Measurements from ENCODE around the gene NUDT2.
"Not testable (repeated sequence)": the region's sequence is repeated elsewhere in the genome, so short reads cannot be mapped to it uniquely, and the experiment has no call there.

Gene NUDT2

GRCh38 chr9:34326690-34327089, 2.7 kb upstream of the NUDT2 start:
- no peak overlapping the region for H3K4me3 Mint-ChIP-seq
- no peaks in the 10 kb centered on the region for H3K27me3 Mint-ChIP-seq
- H3K4me1 Mint-ChIP-seq: peaks cover 5 to 18% of the 10 kb centered on the region in 2 donors
- H3K36me3 Mint-ChIP-seq: peaks cover 0 to 2% of the 10 kb centered on the region in 2 donors
- no peaks in the 10 kb centered on the region for H3K9me3 Mint-ChIP-seq
- ATAC-seq (replicated peaks) (no peak), DNase-seq (no peak)
- H3K27ac Mint-ChIP-seq: no peak overlapping the region

GRCh38 chr9:34328500-34328986, 826 bp upstream of the NUDT2 start:
- H3K4me1 Mint-ChIP-seq: peaks cover 16 to 26% of the 10 kb centered on the region in 2 donors
- peak overlapping the region; percentile 99 for H3K27ac Mint-ChIP-seq
- peak overlapping the region; percentile 94 to 95 for H3K4me3 Mint-ChIP-seq
- ATAC-seq (replicated peaks) (no peak), DNase-seq (peak; percentile 9)
- peaks cover 0 to 2% of the 10 kb centered on the region in 2 donors for H3K36me3 Mint-ChIP-seq
- H3K27me3 Mint-ChIP-seq: no peaks in the 10 kb centered on the region
- no peaks in the 10 kb centered on the region for H3K9me3 Mint-ChIP-seq

GRCh38 chr9:34331196-34331595, 1.8 kb downstream of the NUDT2 start:
- ATAC-seq (replicated peaks) (no peak), DNase-seq (no peak)
- H3K9me3 Mint-ChIP-seq: no peaks in the 10 kb centered on the region
- peak overlapping the region; percentile 80 for H3K27ac Mint-ChIP-seq
- peaks cover 16 to 36% of the 10 kb centered on the region in 2 donors for H3K4me1 Mint-ChIP-seq
- H3K4me3 Mint-ChIP-seq: no peak overlapping the region
- no peaks in the 10 kb centered on the region for H3K27me3 Mint-ChIP-seq
- peaks cover 5 to 8% of the 10 kb centered on the region in 2 donors for H3K36me3 Mint-ChIP-seq

GRCh38 chr9:34332076-34332964, 3.0 kb downstream of the NUDT2 start:
- DNase-seq (no peak), ATAC-seq (replicated peaks) (no peak)
- H3K9me3 Mint-ChIP-seq: no peaks in the 10 kb centered on the region
- no peaks in the 10 kb centered on the region for H3K27me3 Mint-ChIP-seq
- H3K4me1 Mint-ChIP-seq: peaks cover 16 to 36% of the 10 kb centered on the region in 2 donors
- peaks cover 5 to 8% of the 10 kb centered on the region in 2 donors for H3K36me3 Mint-ChIP-seq
- H3K4me3 Mint-ChIP-seq: no peak overlapping the region
- peak overlapping the region; percentile 15 for H3K27ac Mint-ChIP-seq

GRCh38 chr9:34333836-34334235, 4.5 kb downstream of the NUDT2 start:
- Mint-ChIP-seq H3K4me1 (peaks cover 16 to 36% of the 10 kb centered on the region in 2 donors), H3K9me3 (no peaks in the 10 kb centered on the region), H3K27me3 (no peaks in the 10 kb centered on the region), H3K27ac (no peak overlapping the region), H3K36me3 (peaks cover 5 to 12% of the 10 kb centered on the region in 2 donors), H3K4me3 (no peak overlapping the region)
- no peak for ATAC-seq (replicated peaks)
- DNase-seq: no peak

GRCh38 chr9:34334337-34334824, 5.0 kb downstream of the NUDT2 start:
- no peak overlapping the region for H3K4me3 Mint-ChIP-seq
- no peak overlapping the region for H3K27ac Mint-ChIP-seq
- H3K27me3 Mint-ChIP-seq: no peaks in the 10 kb centered on the region
- peaks cover 16 to 36% of the 10 kb centered on the region in 2 donors for H3K4me1 Mint-ChIP-seq
- H3K36me3 Mint-ChIP-seq: peaks cover 11 to 13% of the 10 kb centered on the region in 2 donors
- no peaks in the 10 kb centered on the region for H3K9me3 Mint-ChIP-seq
- ATAC-seq (replicated peaks) (no peak), DNase-seq (no peak)

- Mint-ChIP-seq H3K4me1 (peaks cover 16 to 33% of the 10 kb centered on the region in 2 donors), H3K36me3 (peaks cover 10 to 17% of the 10 kb centered on the region in 2 donors), H3K4me3 (no peak overlapping the region), H3K27ac (no peak overlapping the region), H3K9me3 (no peaks in the 10 kb centered on the region), H3K27me3 (no peaks in the 10 kb centered on the region)
- DNase-seq: no peak
- ATAC-seq (replicated peaks): no peak
Observed at GRCh38 chr9:34334916-34335315, 5.5 kb downstream of the NUDT2 start.

- Mint-ChIP-seq H3K36me3 (peaks cover 15 to 22% of the 10 kb centered on the region in 2 donors), H3K27ac (no peak overlapping the region), H3K4me1 (peaks cover 14 to 28% of the 10 kb centered on the region in 2 donors), H3K9me3 (no peaks in the 10 kb centered on the region), H3K27me3 (no peaks in the 10 kb centered on the region), H3K4me3 (no peak overlapping the region)
- DNase-seq: no peak
- no peak for ATAC-seq (replicated peaks)
Observed at GRCh38 chr9:34335376-34335775, 6.0 kb downstream of the NUDT2 start.

- no peak for DNase-seq
- ATAC-seq (replicated peaks): no peak
- Mint-ChIP-seq H3K27me3 (no peaks in the 10 kb centered on the region), H3K36me3 (peaks cover 16 to 33% of the 10 kb centered on the region in 2 donors), H3K4me1 (peaks cover 5 to 11% of the 10 kb centered on the region in 2 donors), H3K9me3 (no peaks in the 10 kb centered on the region), H3K27ac (no peak overlapping the region), H3K4me3 (no peak overlapping the region)
Observed at GRCh38 chr9:34337403-34337802, 8.0 kb downstream of the NUDT2 start.

GRCh38 chr9:34338079-34338478, 8.7 kb downstream of the NUDT2 start:
- not testable (repeated sequence) for H3K27ac Mint-ChIP-seq; ATAC-seq (replicated peaks); H3K27me3 Mint-ChIP-seq; DNase-seq; H3K4me3 Mint-ChIP-seq; H3K9me3 Mint-ChIP-seq
- peaks cover 0 to 10% of the 10 kb centered on the region in 2 donors for H3K4me1 Mint-ChIP-seq
- H3K36me3 Mint-ChIP-seq: peaks cover 17 to 34% of the 10 kb centered on the region in 2 donors

- Mint-ChIP-seq H3K4me1 (peaks cover 0 to 10% of the 10 kb centered on the region in 2 donors), H3K27me3 (no peaks in the 10 kb centered on the region), H3K36me3 (peaks cover 22 to 41% of the 10 kb centered on the region in 2 donors), H3K4me3 (no peak overlapping the region), H3K9me3 (no peaks in the 10 kb centered on the region), H3K27ac (no peak overlapping the region)
- ATAC-seq (replicated peaks): no peak
- no peak for DNase-seq
Observed at GRCh38 chr9:34338665-34339385, 9.5 kb downstream of the NUDT2 start.

GRCh38 chr9:34341659-34342295, 12.4 kb downstream of the NUDT2 start:
- DNase-seq (no peak), ATAC-seq (replicated peaks) (no peak)
- Mint-ChIP-seq H3K4me1 (no peaks in the 10 kb centered on the region), H3K27me3 (no peaks in the 10 kb centered on the region), H3K9me3 (no peaks in the 10 kb centered on the region), H3K4me3 (no peak overlapping the region), H3K27ac (no peak overlapping the region), H3K36me3 (peaks cover 23 to 48% of the 10 kb centered on the region in 2 donors)

GRCh38 chr9:34343090-34343489, 13.7 kb downstream of the NUDT2 start:
- ATAC-seq (replicated peaks): no peak
- Mint-ChIP-seq H3K4me3 (no peak overlapping the region), H3K9me3 (no peaks in the 10 kb centered on the region), H3K36me3 (peaks cover 27 to 54% of the 10 kb centered on the region in 2 donors), H3K4me1 (no peaks in the 10 kb centered on the region), H3K27me3 (no peaks in the 10 kb centered on the region), H3K27ac (no peak overlapping the region)
- no peak for DNase-seq

- no peak for ATAC-seq (replicated peaks)
- Mint-ChIP-seq H3K9me3 (no peaks in the 10 kb centered on the region), H3K27ac (no peak overlapping the region), H3K4me3 (no peak overlapping the region), H3K27me3 (no peaks in the 10 kb centered on the region), H3K4me1 (no peaks in the 10 kb centered on the region), H3K36me3 (peaks cover 30 to 56% of the 10 kb centered on the region in 2 donors)
- no peak for DNase-seq
Observed at GRCh38 chr9:34343605-34344004, 14.2 kb downstream of the NUDT2 start.

Data from stimulated activated naive B cell treated with anti-CD40 and anti-IgM and Interleukin-4, amounts not matched to agents 10 μg/mL and 1 μg/mL and 100 μg/mL, for 72 hours (primary cell).